ENCODE results near the gene KDM6A.
"Not testable (repeated sequence)": the region's sequence is repeated elsewhere in the genome, so short reads cannot be mapped to it uniquely, and the experiment has no call there.

Gene KDM6A

DNA sequence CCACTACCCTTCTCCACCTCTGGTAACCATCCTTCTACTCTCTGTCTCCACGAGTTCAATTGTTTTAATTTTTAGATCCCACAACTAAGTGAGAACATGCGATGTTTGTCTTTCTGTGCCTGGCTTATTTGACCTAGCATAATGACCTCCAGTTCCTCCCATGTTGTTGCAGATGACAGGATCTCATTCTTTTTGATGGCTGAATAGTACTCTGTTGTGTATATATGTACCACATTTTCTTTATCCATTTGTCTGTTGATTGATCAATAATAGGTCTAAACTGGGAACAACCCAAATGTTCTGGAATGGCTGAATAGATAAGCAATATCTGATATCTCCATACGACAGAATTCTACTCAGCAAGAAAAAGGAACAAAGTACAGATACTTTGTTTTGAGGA, 260.5 kb downstream of the KDM6A start:
- DNase-seq, result no peak

DNA sequence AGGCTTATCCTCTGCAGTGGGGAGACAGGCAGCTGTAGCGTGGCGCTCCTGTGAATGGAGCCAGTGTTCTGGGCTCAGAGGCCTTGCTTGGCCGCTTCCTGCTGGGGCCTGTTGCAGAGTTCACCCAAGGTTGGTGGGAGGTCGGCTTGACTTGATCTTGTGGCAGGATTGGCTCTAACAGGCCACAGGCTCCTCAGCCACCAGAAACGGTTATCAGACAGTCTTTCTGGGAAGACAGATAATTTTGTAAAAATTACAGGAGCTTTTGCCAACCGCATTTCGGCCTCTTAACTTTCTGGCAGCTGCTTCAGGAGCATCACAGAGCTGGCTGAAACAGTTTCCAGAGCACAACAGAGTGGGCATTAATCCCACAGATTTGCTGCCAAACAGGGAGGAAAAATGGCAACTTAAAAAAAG, 261.3 kb downstream of the KDM6A start:
- DNase-seq, result no peak

DNA sequence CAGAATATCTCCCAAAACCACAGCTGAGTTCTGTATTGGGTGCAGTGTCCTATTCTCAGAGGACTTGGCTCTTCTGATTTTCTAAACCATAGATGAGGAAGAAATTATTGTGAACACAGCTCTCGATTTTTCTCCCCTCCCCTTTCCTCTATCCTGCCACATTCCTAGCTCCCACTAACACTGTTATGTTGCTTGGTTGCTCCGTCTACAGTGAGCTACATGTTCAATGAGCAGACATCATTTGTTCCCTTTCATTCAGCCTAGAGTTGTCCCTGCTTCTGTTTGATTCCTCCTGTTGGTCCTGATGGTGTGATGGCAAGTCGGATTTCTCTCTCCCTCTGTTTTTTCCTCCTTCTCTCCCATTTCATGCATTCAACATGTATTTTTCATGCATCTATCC, 261.8 kb downstream of the KDM6A start:
- DNase-seq, result no peak

DNA sequence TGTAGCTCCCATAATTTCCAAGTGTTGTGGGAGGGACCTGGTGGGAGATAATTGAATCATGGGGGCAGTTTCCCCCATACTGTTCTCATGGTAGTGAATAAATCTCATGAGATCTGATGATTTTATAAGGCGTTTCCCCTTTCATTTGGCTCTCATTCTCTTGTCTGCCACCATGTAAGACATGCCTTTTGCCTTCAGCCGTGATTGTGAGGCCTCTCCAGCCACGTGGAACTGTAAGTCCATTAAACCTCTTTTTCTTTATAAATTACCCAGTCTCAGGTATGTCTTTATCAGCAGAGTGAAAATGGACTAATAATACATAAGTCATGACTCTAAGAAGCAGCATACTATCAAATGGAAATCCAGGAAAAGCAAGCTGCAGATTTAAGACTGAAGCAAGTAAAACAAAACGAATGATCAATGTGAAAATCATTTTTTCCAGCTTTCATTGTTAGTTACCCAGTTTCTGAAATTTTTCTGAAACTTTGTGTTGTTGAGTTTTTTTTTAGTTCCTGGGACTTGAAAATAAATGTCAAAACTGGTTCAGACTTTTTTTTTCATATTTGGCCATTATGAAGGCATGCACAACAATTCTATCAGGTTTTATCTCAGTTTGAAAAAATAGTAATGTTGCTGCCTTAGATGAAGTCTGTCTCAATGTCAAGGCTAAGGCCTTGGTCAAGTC, 262.5 kb downstream of the KDM6A start:
- not testable (repeated sequence) for DNase-seq

DNA sequence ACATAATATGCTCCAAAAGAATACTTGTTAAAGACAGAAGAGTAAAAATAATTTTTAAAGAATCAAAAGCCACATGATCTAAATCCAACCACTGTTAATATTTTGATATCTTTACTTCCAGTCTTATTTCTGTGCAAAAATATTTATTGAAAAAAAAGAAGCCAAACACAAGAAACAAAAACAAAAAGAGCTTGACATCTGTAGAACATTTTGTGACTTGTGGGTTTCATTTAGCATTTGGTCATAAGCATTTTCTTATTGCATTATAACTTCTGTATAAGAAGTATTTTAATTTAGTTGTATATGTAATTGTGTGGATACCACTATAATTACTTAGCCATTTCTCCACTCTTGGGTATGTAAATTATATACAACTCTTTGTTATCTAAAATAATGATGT, 264.5 kb downstream of the KDM6A start:
- no peak for DNase-seq

DNA sequence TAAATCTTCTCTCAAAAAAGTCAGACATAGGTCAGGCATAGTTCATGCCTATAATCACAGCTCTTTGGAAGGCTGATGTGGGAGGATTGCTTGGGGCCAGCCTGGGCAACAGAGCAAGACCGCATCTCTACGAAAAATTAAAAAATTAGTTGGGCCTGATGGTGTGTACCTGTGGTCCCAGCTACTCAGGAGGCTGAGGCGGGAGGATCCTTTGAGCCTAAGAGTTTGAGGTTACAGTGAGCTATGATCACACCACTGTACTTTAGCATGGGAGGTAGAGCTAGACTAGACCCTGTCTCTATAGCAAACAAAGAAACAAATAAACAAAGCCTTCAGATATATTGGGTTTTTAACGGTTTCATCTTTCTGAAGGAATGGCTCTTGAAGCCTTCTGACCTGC, 265.5 kb downstream of the KDM6A start:
- no peak for DNase-seq

DNA sequence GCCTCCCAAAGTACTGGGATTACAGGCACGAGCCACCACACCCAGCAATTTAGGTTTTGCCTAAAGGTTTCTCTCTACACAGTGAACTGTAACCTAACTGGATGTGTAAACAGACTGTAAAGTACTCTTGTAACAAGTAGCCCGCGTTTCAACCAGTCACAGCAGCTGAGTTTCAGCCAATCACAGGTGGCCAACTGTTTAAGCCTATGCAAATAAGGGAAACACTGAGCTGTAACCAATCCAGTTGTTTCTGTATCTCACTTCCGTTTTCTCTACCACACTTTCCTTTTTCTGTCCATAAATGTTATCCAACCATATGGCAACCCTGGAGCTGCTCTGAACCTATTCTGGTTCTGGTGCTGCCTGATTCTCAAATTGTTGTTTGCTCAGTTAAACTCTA, 267.8 kb downstream of the KDM6A start:
- no peak for DNase-seq

DNA sequence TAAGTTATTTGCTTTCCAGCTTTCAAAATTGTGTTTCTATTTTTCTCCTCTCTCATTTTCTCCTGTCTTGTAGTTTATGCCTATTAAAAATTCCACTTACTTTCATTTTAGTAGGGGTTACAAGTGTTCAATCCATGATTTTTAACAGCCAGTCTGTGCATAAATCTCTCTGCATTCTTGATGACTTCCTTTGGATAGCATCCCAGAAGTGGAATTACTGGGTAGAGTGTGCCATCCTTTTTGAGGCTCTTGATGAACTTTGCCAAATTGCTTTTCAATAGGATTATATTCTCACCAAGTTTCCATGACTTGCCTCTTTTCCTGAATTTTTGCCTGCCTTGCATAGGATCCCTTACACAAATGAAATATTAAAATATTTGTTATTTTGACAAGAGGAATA, 269.2 kb downstream of the KDM6A start:
- DNase-seq, result no peak

DNA sequence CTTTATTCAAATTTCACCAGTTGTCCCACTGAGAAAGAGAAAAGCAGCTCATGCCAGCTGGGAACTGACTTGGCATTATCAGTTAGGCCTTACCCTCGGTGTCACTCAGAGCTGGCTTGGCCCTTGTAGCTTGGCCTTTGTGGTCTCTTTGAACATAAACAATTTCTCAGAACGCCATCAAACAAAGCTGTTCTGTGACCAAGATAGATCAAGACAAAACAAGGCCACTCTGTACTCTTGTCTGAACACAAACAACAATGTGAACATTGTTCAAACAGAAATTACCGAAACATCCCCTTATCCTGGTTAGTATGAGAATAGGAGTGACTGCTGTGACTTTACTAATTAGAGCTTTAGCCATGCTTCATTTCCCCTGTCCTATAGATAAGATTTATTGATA, 270.5 kb downstream of the KDM6A start:
- no peak for DNase-seq

DNA sequence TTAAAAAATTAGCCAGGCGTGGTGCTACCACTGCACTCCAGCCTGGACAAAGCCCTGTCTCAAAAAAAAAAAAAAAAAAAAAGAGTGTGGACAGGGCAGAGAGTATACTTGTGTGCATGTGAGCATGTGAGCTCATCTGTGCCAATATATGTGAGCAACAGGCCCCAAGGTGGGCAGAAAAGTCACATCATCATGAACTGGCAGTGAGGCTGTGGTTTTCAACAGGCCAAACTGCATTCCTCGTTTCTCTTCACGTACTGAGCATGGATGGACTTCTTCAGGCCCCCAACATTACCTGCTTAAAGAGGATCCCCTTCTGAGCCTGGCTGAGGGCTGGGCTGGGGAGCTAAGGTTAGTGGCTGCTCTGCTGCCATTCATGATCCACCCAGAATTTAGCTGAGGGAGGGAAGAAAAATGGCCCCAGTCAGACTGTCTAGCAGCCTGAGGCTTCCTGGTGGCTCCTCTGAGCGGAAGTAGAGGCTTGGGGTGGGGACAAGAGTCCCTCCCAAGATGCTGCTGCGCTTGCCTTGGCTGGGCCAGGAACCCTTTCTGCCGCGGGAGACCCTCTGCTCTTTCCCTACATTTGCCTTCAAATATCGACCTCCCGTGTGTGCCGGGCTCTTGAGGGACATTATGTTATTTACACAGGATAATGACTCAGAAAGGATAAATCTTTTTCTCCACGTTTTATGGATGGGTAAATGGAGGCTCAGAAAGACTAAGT, 272.7 kb downstream of the KDM6A start:
- no peak for DNase-seq

DNA sequence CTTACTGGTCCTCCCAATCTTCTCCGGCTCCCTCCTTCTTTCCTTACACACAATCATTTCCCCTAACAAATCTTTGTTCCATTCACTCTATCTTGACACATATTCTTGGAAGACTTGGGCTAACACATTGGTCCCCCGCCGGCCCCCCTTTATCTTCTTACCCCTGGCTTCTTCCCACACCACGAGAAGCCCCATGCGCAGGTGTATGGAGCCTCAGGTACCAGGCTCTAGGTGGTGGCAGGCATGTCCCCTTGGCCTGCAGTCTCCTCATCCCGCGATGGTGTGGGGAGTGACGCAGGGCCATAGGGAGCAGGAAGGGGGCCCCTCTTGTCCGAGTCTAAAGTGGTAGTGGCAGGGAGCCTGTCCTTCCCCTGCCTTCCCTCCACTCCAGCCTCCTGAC, 277.8 kb downstream of the KDM6A start:
- DNase-seq, result no peak

DNA sequence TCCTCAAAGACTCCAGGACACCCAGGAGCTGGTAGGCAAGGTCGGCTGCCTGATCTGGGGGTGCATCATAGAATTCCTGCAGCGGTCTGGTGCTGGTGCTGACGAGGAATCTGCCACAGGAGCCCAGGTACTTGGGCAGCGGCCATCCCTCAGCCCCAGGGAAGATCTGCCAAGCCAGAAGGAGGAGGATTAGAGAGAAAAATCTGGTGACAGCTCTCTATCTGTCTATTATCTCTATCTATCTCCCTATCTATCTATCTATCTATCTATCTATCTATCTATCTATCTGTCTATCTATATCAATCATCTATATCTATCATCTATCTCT, 281.0 kb downstream of the KDM6A start:
- DNase-seq, result no peak

DNA sequence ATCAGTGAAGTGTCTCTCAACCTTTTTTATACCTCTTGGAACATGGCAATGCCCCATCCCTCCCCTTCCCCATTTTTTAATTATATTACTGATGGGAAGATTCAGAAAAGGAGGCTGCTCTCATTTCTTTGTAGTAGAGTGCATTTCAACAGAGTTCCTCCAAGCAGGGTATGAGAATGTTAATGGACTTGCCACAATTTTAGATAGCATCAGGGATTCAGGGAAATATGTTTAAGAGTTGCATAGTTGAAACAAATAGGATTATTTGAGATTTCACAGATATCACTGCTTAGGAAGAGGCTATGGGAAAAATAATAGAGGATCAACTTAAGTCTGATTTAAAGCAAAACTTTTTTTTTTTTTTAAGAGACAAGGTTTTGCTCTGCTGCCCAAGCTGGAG, 281.5 kb downstream of the KDM6A start:
- no peak for DNase-seq

DNA sequence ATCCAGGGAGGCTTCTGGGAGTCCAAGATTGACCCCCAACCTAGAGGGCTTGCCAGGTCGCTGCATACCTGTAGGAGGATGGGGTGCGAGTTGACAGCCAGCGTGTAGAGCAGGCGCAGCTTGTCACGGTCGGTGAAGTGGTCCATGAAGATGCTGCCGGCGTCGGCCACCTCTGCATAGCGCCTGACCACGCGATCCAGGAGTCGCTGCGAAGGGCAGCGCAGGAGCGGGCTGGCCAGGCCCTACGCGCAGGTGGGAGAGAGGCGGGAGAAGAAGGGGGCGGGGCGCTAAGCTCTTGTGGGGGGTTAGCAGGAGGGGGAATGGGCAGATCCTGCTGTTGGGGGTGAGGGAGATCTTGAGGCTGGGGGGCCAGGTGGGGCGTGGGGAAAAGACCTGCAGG, 284.7 kb downstream of the KDM6A start:
- no peak for DNase-seq

All from CD4-positive, alpha-beta T cell treated with Interleukin-17A for 4 hours (primary cell).